Activated CD4-positive, alpha-beta memory T cell treated with anti-CD3 and anti-CD28 coated beads for 36 hours (primary cell): ENCODE results near the gene FRMPD4. TPM values are rescaled to one million over a fixed set of nuclear protein-coding genes. Genes with fewer than 3 reads are reported as not detected.
A peak's percentile ranks its signal among the peaks of the same experiment; 100 is the strongest.

Experiments used
- CTCF ChIA-PET: fragments of 350-600 bp; sonication (Branson Sonifier 250); formaldehyde crosslinking; loops from one replicate; lab custom pipeline; 2021; ENCODE audit warnings: antibody characterized with exemption, inconsistent platforms; lab: Charles Lee
- POLR2A ChIA-PET: fragments of 350-600 bp; sonication (Branson Sonifier 250); formaldehyde crosslinking; loops from one replicate; lab custom pipeline; 2021; ENCODE audit warnings: antibody characterized with exemption; lab: Charles Lee
- DNase-seq: peaks from one replicate; pipeline ENCODE4 v3.0.0-alpha.2; 2020
- H3K27ac Mint-ChIP-seq: one replicate; pipeline ENCODE4 v1.8.0; 2021; ENCODE audit warnings: mixed read lengths
- H3K27me3 Mint-ChIP-seq: one replicate; pipeline ENCODE4 v1.8.0; 2021; ENCODE audit warnings: mixed read lengths
- H3K36me3 Mint-ChIP-seq: one replicate; pipeline ENCODE4 v1.8.0; 2021; ENCODE audit warnings: mixed read lengths
- H3K4me1 Mint-ChIP-seq: one replicate; pipeline ENCODE4 v1.8.0; 2021; ENCODE audit warnings: low read depth, mixed read lengths
- H3K4me3 Mint-ChIP-seq: one replicate; pipeline ENCODE4 v1.8.0; 2021; ENCODE audit warnings: mild to moderate bottlenecking, mixed read lengths
- H3K9me3 Mint-ChIP-seq: one replicate; pipeline ENCODE4 v1.8.0; 2021; ENCODE audit warnings: mixed read lengths
- intact Hi-C: fragments of 100-400 bp; cut with micrococcal nuclease; formaldehyde crosslinking; loops from one replicate; pipeline ENCODE4 v1.15.1; 2023
- total RNA-seq, 2 experiments: library from RNA; stranded (reverse); gene quantifications; one replicate each; pipeline ENCODE4 v1.2.3, GENCODE V29; 2021

Gene FRMPD4
- total RNA-seq, 2 experiments from 2014 or later, result not detected

- no peaks in the 10 kb centered on the region for H3K36me3 Mint-ChIP-seq
Measured at GRCh38 chrX:12716574-12716973, 578.3 kb downstream of the FRMPD4 start.

GRCh38 chrX:12719837-12720236 is 581.6 kb downstream of the FRMPD4 start:
- H3K27me3 Mint-ChIP-seq, result peaks cover 2% of the 10 kb centered on the region
- H3K36me3 Mint-ChIP-seq, result no peaks in the 10 kb centered on the region
- no peaks in the 10 kb centered on the region for H3K9me3 Mint-ChIP-seq
- no peak overlapping the region for H3K27ac Mint-ChIP-seq
- H3K4me3 Mint-ChIP-seq, result no peak overlapping the region
- intact Hi-C loops, result no loop called here
- no peak for DNase-seq
- ChIA-PET CTCF (no interaction called here), POLR2A (no interaction called here)
- H3K4me1 Mint-ChIP-seq, result no peaks in the 10 kb centered on the region

More at GRCh38 chrX:12716574-12716973, 578.3 kb downstream of the FRMPD4 start:
- Mint-ChIP-seq H3K4me3 (no peak overlapping the region), H3K4me1 (no peaks in the 10 kb centered on the region), H3K27ac (no peak overlapping the region), H3K27me3 (peaks cover 2% of the 10 kb centered on the region), H3K9me3 (no peaks in the 10 kb centered on the region)
- ChIA-PET CTCF (no interaction called here), POLR2A (no interaction called here)
- DNase-seq, result no peak
- intact Hi-C loops, result no loop called here

GRCh38 chrX:12721042-12721441 is 582.8 kb downstream of the FRMPD4 start:
- peaks cover 2% of the 10 kb centered on the region for H3K27me3 Mint-ChIP-seq
- no peak overlapping the region for H3K27ac Mint-ChIP-seq
- POLR2A ChIA-PET, result no interaction called here
- H3K4me3 Mint-ChIP-seq, result no peak overlapping the region
- H3K36me3 Mint-ChIP-seq, result no peaks in the 10 kb centered on the region
- intact Hi-C loops, result no loop called here
- CTCF ChIA-PET, result interaction anchor here (1.0 kb wide), 1 partner anchor 12 kb away, joined by 3 read pairs; no protein-coding TSS in a partner anchor
- DNase-seq, result no peak
- H3K4me1 Mint-ChIP-seq, result no peaks in the 10 kb centered on the region
- H3K9me3 Mint-ChIP-seq, result no peaks in the 10 kb centered on the region

GRCh38 chrX:12722314-12722713 is 584.0 kb downstream of the FRMPD4 start:
- ChIA-PET POLR2A (no interaction called here), CTCF (no interaction called here)
- Mint-ChIP-seq H3K27ac (no peak overlapping the region), H3K27me3 (peaks cover 2% of the 10 kb centered on the region), H3K4me3 (no peak overlapping the region), H3K36me3 (no peaks in the 10 kb centered on the region), H3K9me3 (no peaks in the 10 kb centered on the region), H3K4me1 (no peaks in the 10 kb centered on the region)
- intact Hi-C loops, result no loop called here
- no peak for DNase-seq

- no peak overlapping the region for H3K4me3 Mint-ChIP-seq
- intact Hi-C loops, result no loop called here
- no peaks in the 10 kb centered on the region for H3K36me3 Mint-ChIP-seq
Measured at GRCh38 chrX:12741416-12741815, 603.1 kb downstream of the FRMPD4 start.

GRCh38 chrX:12747433-12747832 is 609.2 kb downstream of the FRMPD4 start:
- H3K27me3 Mint-ChIP-seq, result no peaks in the 10 kb centered on the region
- no peaks in the 10 kb centered on the region for H3K4me1 Mint-ChIP-seq
- no peak for DNase-seq
- intact Hi-C loops, result no loop called here
- POLR2A ChIA-PET, result no interaction called here
- no peaks in the 10 kb centered on the region for H3K36me3 Mint-ChIP-seq
- CTCF ChIA-PET, result no interaction called here
- no peak overlapping the region for H3K27ac Mint-ChIP-seq
- H3K9me3 Mint-ChIP-seq, result peaks cover 4% of the 10 kb centered on the region
- no peak overlapping the region for H3K4me3 Mint-ChIP-seq

More at GRCh38 chrX:12741416-12741815, 603.1 kb downstream of the FRMPD4 start:
- Mint-ChIP-seq H3K27ac (no peak overlapping the region), H3K9me3 (no peaks in the 10 kb centered on the region), H3K27me3 (no peaks in the 10 kb centered on the region), H3K4me1 (no peaks in the 10 kb centered on the region)
- CTCF ChIA-PET, result no interaction called here
- no peak for DNase-seq
- POLR2A ChIA-PET, result no interaction called here

- Mint-ChIP-seq H3K27me3 (no peaks in the 10 kb centered on the region), H3K9me3 (peaks cover 4% of the 10 kb centered on the region), H3K36me3 (no peaks in the 10 kb centered on the region), H3K4me3 (no peak overlapping the region), H3K4me1 (no peaks in the 10 kb centered on the region), H3K27ac (no peak overlapping the region)
- no peak for DNase-seq
- ChIA-PET CTCF (interaction anchor here (1.2 to 1.5 kb wide), 2 partner anchors 18 to 50 kb away, joined by 4 to 7 read pairs; no protein-coding TSS in a partner anchor), POLR2A (no interaction called here)
- intact Hi-C loops, result no loop called here
Measured at GRCh38 chrX:12751887-12752286, 613.6 kb downstream of the FRMPD4 start.

- CTCF ChIA-PET, result no interaction called here
- intact Hi-C loops, result no loop called here
- Mint-ChIP-seq H3K4me1 (no peaks in the 10 kb centered on the region), H3K27ac (no peak overlapping the region), H3K27me3 (no peaks in the 10 kb centered on the region), H3K9me3 (peaks cover 4% of the 10 kb centered on the region), H3K36me3 (no peaks in the 10 kb centered on the region), H3K4me3 (no peak overlapping the region)
- no peak for DNase-seq
- POLR2A ChIA-PET, result no interaction called here
Measured at GRCh38 chrX:12753366-12753765, 615.1 kb downstream of the FRMPD4 start.

- intact Hi-C loops, result no loop called here
- CTCF ChIA-PET, result no interaction called here
Measured at GRCh38 chrX:12758291-12758690, 620.0 kb downstream of the FRMPD4 start.

GRCh38 chrX:12767856-12768255 is 629.6 kb downstream of the FRMPD4 start:
- Mint-ChIP-seq H3K4me3 (no peak overlapping the region), H3K9me3 (no peaks in the 10 kb centered on the region), H3K27ac (no peak overlapping the region), H3K27me3 (peaks cover 13% of the 10 kb centered on the region), H3K36me3 (no peaks in the 10 kb centered on the region), H3K4me1 (peaks cover 2% of the 10 kb centered on the region)
- ChIA-PET POLR2A (no interaction called here), CTCF (no interaction called here)
- DNase-seq, result no peak
- intact Hi-C loops, result no loop called here

More at GRCh38 chrX:12758291-12758690, 620.0 kb downstream of the FRMPD4 start:
- Mint-ChIP-seq H3K27ac (no peak overlapping the region), H3K9me3 (no peaks in the 10 kb centered on the region), H3K36me3 (no peaks in the 10 kb centered on the region), H3K4me3 (no peak overlapping the region), H3K27me3 (no peaks in the 10 kb centered on the region), H3K4me1 (no peaks in the 10 kb centered on the region)
- DNase-seq, result no peak
- POLR2A ChIA-PET, result no interaction called here

- H3K27ac Mint-ChIP-seq, result no peak overlapping the region
- no peak for DNase-seq
- POLR2A ChIA-PET, result no interaction called here
- no peak overlapping the region for H3K4me3 Mint-ChIP-seq
- peaks cover 14% of the 10 kb centered on the region for H3K27me3 Mint-ChIP-seq
- CTCF ChIA-PET, result interaction anchor here (0.6 to 1.2 kb wide), 2 partner anchors 61 to 161 kb away, joined by 3 read pairs; no protein-coding TSS in a partner anchor
- H3K9me3 Mint-ChIP-seq, result no peaks in the 10 kb centered on the region
- no peaks in the 10 kb centered on the region for H3K36me3 Mint-ChIP-seq
- peaks cover 2% of the 10 kb centered on the region for H3K4me1 Mint-ChIP-seq
- intact Hi-C loops, result no loop called here
Measured at GRCh38 chrX:12768491-12768890, 630.2 kb downstream of the FRMPD4 start.

GRCh38 chrX:12770440-12770839 is 632.2 kb downstream of the FRMPD4 start:
- no peaks in the 10 kb centered on the region for H3K36me3 Mint-ChIP-seq
- POLR2A ChIA-PET, result no interaction called here
- no peak for DNase-seq
- H3K9me3 Mint-ChIP-seq, result no peaks in the 10 kb centered on the region
- H3K27me3 Mint-ChIP-seq, result peaks cover 14% of the 10 kb centered on the region
- intact Hi-C loops, result loop anchor here (2.0 kb wide), 1 partner anchor 124 kb away; no protein-coding TSS in a partner anchor
- H3K4me1 Mint-ChIP-seq, result peaks cover 2% of the 10 kb centered on the region
- CTCF ChIA-PET, result interaction anchor here (0.9 to 4.1 kb wide), 8 partner anchors 10 to 68 kb away, joined by 3 to 45 read pairs (median 8); partner anchors contain the start of gene PRPS2
- H3K4me3 Mint-ChIP-seq, result no peak overlapping the region
- no peak overlapping the region for H3K27ac Mint-ChIP-seq

GRCh38 chrX:12771445-12772069 is 633.3 kb downstream of the FRMPD4 start:
- POLR2A ChIA-PET, result no interaction called here
- H3K27me3 Mint-ChIP-seq, result peaks cover 14% of the 10 kb centered on the region
- H3K36me3 Mint-ChIP-seq, result no peaks in the 10 kb centered on the region

More at GRCh38 chrX:12771445-12772069, 633.3 kb downstream of the FRMPD4 start:
- CTCF ChIA-PET, result interaction anchor here (0.5 to 4.1 kb wide), 19 partner anchors 9 to 1100 kb away, joined by 3 to 45 read pairs (median 6); partner anchors contain the start of gene PRPS2
- Mint-ChIP-seq H3K4me1 (peaks cover 2% of the 10 kb centered on the region), H3K9me3 (no peaks in the 10 kb centered on the region), H3K4me3 (no peak overlapping the region), H3K27ac (no peak overlapping the region)
- intact Hi-C loops, result loop anchor here (1.0 to 2.0 kb wide), 3 partner anchors 62 to 1238 kb away; no protein-coding TSS in a partner anchor
- DNase-seq, result peak; percentile 78
